A673 (cell line): Measurements from ENCODE around the gene SMC6. TPM values are rescaled to one million over a fixed set of nuclear protein-coding genes. Genes with fewer than 3 reads are reported as not detected.

Experiments
- BruUV-seq: library from RNA; stranded (reverse); fragments of 400-500 nt; replicated peaks from 2 replicates; lab custom pipeline; 2021; lab: Mats Ljungman, UMichigan
- CTCF ChIA-PET: fragments of 300-600 bp; sonication (Branson Sonifier 250); formaldehyde crosslinking; loops from one replicate; lab custom pipeline; 2022; ENCODE audit warnings: antibody characterized with exemption; lab: Charles Lee
- POLR2A ChIA-PET: fragments of 300-600 bp; sonication (Branson Sonifier 250); formaldehyde crosslinking; loops from one replicate; lab custom pipeline; 2022; ENCODE audit warnings: antibody characterized with exemption; ENCODE audit not compliant: low non-redundant PET; lab: Charles Lee
- DNase-seq: peaks from one replicate; pipeline ENCODE4 v3.0.0-alpha.2; 2015; ENCODE audit warnings: low spot score
- H3K27ac ChIP-seq: fragments of 200-600 bp; sonication (generic); 2 replicates; pipeline ENCODE4 v1.5.1; 2016; ENCODE audit warnings: mixed run types, low read depth, mild to moderate bottlenecking, mixed read lengths, antibody characterized with exemption, low read length; ENCODE audit not compliant: poor library complexity, severe bottlenecking
- H3K27me3 ChIP-seq: fragments of 200-600 bp; sonication (generic); replicated peaks from 2 replicates; pipeline ENCODE4 v1.6.1; 2017; ENCODE audit warnings: mixed run types, low read depth, mild to moderate bottlenecking, mixed read lengths, antibody characterized with exemption, low read length; ENCODE audit not compliant: insufficient read depth, poor library complexity
- H3K36me3 ChIP-seq: fragments of 200-600 bp; sonication (generic); 2 replicates; pipeline ENCODE4 v1.6.1; 2016; ENCODE audit warnings: mixed run types, mild to moderate bottlenecking, mixed read lengths, antibody characterized with exemption, low read length; ENCODE audit not compliant: insufficient read depth, poor library complexity, severe bottlenecking
- H3K4me1 ChIP-seq: fragments of 200-600 bp; sonication (generic); 2 replicates; pipeline ENCODE4 v1.6.1; 2017; ENCODE audit warnings: mixed run types, mild to moderate bottlenecking, mixed read lengths, antibody characterized with exemption, low read length; ENCODE audit not compliant: insufficient read depth, poor library complexity, severe bottlenecking
- H3K4me3 ChIP-seq: fragments of 200-600 bp; sonication (generic); 2 replicates; pipeline ENCODE4 v1.5.1; 2016; ENCODE audit warnings: low read depth, mixed run types, mild to moderate bottlenecking, mixed read lengths, low read length; ENCODE audit not compliant: poor library complexity, severe bottlenecking
- H3K9me3 ChIP-seq: fragments of 200-600 bp; sonication (generic); 2 replicates; pipeline ENCODE4 v1.6.1; 2016; ENCODE audit warnings: mixed run types, low read depth, mild to moderate bottlenecking, mixed read lengths, antibody characterized with exemption, low read length; ENCODE audit not compliant: poor library complexity, severe bottlenecking
- CTCF ChIP-seq: fragments of 300-800, 200-600 bp; sonication (generic); conservative IDR thresholded peaks from 2 replicates; pipeline ENCODE4 v1.5.1; 2017; ENCODE audit warnings: low read depth, mild to moderate bottlenecking, antibody characterized with exemption, low read length, moderate library complexity, mixed read lengths
- EZH2 ChIP-seq: fragments of 200-600 bp; sonication (generic); IDR thresholded peaks from 2 replicates; pipeline ENCODE4 v1.6.1; 2017; ENCODE audit warnings: borderline replicate concordance, low read depth, mild to moderate bottlenecking, mixed read lengths, antibody characterized with exemption, low read length; ENCODE audit not compliant: poor library complexity, severe bottlenecking
- intact Hi-C: fragments of 100-400 bp; cut with micrococcal nuclease; formaldehyde crosslinking; loops from one replicate; pipeline ENCODE4 v1.10.0; 2022; ENCODE audit not compliant: unreplicated experiment
- total RNA-seq: library from RNA; stranded (reverse); gene quantifications from 2 replicates; pipeline ENCODE4 v1.2.3, GENCODE V29; 2021

SMC6 gene
- total RNA-seq, 1 experiment from 2014 or later: 49.5 TPM

- TF ChIP-seq EZH2 (no peak), CTCF (no peak)
- intact Hi-C loops: no loop called here
- Histone ChIP-seq H3K9me3 (no peaks in the 10 kb centered on the region), H3K4me3 (no peak overlapping the region), H3K27ac (no peak overlapping the region), H3K4me1 (peaks cover 1% of the 10 kb centered on the region), H3K36me3 (no peaks in the 10 kb centered on the region), H3K27me3 (no peaks in the 10 kb centered on the region)
- BruUV-seq: no TSS peak
- DNase-seq: no peak
- ChIA-PET POLR2A (no interaction called here), CTCF (no interaction called here)
These were observed 115.3 kb downstream of the SMC6 start for GRCh38 chr2:17638196-17638743.

GRCh38 chr2:17637131-17637906 is 116.3 kb downstream of the SMC6 start:
- TF ChIP-seq CTCF (no peak), EZH2 (no peak)
- no peak overlapping the region for H3K4me3 ChIP-seq
- no peak for DNase-seq
- ChIA-PET POLR2A (no interaction called here), CTCF (interaction anchor here (0.6 kb wide), 1 partner anchor 210 kb away, joined by 4 read pairs; no protein-coding TSS in a partner anchor)
- H3K36me3 ChIP-seq: no peaks in the 10 kb centered on the region
- no peaks in the 10 kb centered on the region for H3K9me3 ChIP-seq
- H3K4me1 ChIP-seq: no peaks in the 10 kb centered on the region
- H3K27me3 ChIP-seq: no peaks in the 10 kb centered on the region
- no peak overlapping the region for H3K27ac ChIP-seq
- BruUV-seq: no TSS peak
- intact Hi-C loops: no loop called here

GRCh38 chr2:17636257-17636656 is 117.4 kb downstream of the SMC6 start:
- TF ChIP-seq CTCF: no peak
- no peak for TF ChIP-seq EZH2
- intact Hi-C loops: no loop called here

More at GRCh38 chr2:17636257-17636656, 117.4 kb downstream of the SMC6 start:
- H3K27me3 ChIP-seq: no peaks in the 10 kb centered on the region
- H3K4me1 ChIP-seq: no peaks in the 10 kb centered on the region
- no peaks in the 10 kb centered on the region for H3K36me3 ChIP-seq
- no peak for DNase-seq
- BruUV-seq: no TSS peak
- no peaks in the 10 kb centered on the region for H3K9me3 ChIP-seq
- no peak overlapping the region for H3K27ac ChIP-seq
- POLR2A ChIA-PET: no interaction called here
- H3K4me3 ChIP-seq: no peak overlapping the region
- CTCF ChIA-PET: interaction anchor here (0.6 kb wide), 1 partner anchor 209 kb away, joined by 4 read pairs; no protein-coding TSS in a partner anchor
